ENCODE measurements around the gene EEF2K. TPM values are rescaled to one million over a fixed set of nuclear protein-coding genes. Genes with fewer than 3 reads are reported as not detected.

Gene EEF2K
- polyA plus RNA-seq, 1 experiment, result 9.6 TPM

DNA sequence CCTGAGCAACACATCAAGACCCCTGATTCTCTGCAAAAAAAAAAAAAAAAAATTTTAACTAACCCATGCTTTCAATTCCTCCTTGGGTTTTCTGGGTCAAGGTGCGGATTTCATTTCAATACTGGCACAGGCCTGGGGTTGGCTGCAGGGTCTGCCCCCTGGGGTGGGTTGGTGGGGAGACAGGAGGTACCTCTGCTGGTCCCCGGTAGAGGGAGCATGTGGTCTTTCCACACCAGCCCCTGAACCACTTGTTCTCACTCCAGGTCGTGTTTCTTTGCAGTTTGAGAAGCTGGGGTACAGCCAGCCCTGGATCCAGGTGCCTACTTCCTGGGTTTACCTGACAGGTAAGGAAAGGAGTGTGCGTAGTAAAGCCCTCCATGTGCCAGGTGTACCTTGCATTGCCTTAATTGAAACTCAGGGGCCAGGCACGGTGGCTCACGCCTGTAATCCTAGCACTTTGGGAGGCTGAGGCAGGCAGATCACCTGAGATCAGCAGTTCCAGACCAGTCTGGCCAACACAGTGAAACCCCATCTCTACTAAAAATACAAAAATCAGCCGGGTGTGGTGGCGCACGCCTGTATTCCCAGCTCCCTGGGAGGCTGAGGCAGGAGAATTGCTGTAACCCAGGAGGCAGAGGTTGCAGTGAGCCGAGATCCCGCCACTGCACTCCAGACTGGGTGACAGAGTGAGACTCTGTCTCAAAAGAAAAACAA, 22.0 kb upstream of the EEF2K start:
- no peak for DNase-seq (ENCODE audit: low read depth, low spot score)
- Histone ChIP-seq H3K9me3 (ENCODE audit: control insufficient read depth, insufficient read depth, low read length) (no peaks in the 10 kb centered on the region), H3K4me3 (ENCODE audit: low read depth, low read length) (no peak overlapping the region), H3K27me3 (ENCODE audit: control insufficient read depth, insufficient read depth, low read length) (peaks cover 25% of the 10 kb centered on the region), H3K27ac (ENCODE audit: low read depth, low read length) (no peak overlapping the region)
- TF ChIP-seq, protein P1, sequence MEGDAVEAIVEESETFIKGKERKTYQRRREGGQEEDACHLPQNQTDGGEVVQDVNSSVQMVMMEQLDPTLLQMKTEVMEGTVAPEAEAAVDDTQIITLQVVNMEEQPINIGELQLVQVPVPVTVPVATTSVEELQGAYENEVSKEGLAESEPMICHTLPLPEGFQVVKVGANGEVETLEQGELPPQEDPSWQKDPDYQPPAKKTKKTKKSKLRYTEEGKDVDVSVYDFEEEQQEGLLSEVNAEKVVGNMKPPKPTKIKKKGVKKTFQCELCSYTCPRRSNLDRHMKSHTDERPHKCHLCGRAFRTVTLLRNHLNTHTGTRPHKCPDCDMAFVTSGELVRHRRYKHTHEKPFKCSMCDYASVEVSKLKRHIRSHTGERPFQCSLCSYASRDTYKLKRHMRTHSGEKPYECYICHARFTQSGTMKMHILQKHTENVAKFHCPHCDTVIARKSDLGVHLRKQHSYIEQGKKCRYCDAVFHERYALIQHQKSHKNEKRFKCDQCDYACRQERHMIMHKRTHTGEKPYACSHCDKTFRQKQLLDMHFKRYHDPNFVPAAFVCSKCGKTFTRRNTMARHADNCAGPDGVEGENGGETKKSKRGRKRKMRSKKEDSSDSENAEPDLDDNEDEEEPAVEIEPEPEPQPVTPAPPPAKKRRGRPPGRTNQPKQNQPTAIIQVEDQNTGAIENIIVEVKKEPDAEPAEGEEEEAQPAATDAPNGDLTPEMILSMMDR (IDR thresholded peaks at IDR 0.05; ENCODE audit: low read depth, low read length), result peak; percentile 43
- POLR2A ChIA-PET, result no interaction called here
- CTCF ChIA-PET, result interaction anchor here (0.7 kb wide), 3 partner anchors 178 to 1313 kb away, joined by 3 to 6 read pairs (median 4); no protein-coding TSS in a partner anchor

DNA sequence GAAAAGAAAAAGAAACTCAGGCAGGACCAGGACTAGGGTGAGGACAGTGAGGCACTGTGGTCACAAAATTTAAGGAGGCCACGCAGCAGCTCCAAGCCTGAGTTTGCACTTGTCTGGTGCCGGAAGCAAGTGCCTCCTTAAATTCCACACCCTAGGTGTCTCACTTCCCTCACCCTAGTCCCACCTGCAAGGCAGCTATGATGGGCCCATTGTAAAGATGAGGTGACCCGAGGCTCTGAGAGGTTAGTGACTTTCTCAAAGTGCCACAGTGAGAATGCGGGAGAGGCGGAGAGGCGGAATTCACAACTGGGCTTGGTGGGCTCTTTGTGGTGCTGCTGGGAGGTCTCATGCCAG, 21.5 kb upstream of the EEF2K start:
- ChIA-PET CTCF (no interaction called here), POLR2A (no interaction called here)
- DNase-seq (ENCODE audit: low read depth, low spot score), result no peak
- Histone ChIP-seq H3K27ac (ENCODE audit: low read depth, low read length) (no peak overlapping the region), H3K27me3 (ENCODE audit: control insufficient read depth, insufficient read depth, low read length) (peaks cover 25% of the 10 kb centered on the region), H3K9me3 (ENCODE audit: control insufficient read depth, insufficient read depth, low read length) (no peaks in the 10 kb centered on the region), H3K4me3 (ENCODE audit: low read depth, low read length) (no peak overlapping the region)
- TF ChIP-seq, protein P1 (IDR thresholded peaks at IDR 0.05; ENCODE audit: low read depth, low read length), result no peak

DNA sequence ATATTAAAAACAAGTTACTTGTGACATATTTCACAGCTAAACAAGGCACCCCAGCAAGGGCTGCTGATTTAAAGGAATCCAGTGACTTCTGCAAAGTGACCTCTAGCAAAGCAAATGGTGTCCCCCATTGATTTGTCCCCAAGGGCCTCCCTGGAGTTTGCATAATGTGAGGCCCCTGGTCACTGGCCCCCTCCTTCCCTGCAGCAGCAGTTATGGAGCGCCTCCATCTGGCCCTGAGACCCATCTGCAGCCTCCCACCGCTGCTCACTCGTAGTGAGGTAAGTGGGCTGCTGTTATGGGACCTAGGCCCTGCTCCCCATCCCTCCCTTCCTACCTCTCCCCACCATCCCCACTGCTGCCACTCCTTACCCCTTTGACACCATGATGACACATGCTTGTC, 19.6 kb upstream of the EEF2K start:
- POLR2A ChIA-PET, result no interaction called here

DNA sequence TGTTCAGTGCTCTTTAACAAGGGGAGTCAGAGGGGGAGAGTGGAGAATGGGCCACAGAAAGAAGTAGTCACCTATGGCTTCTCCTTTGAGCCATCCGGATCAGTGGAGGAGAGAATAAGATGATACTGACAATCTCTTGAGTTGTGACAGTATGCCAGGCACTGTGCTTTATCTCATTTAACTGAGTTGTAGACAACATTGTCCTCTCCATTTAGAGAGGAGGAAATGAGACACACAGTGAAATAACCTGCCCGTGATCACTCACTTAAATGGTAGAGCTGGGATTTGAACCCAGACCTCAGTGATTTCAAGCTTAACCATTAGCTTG, 17.8 kb upstream of the EEF2K start:
- Histone ChIP-seq H3K27me3 (ENCODE audit: control insufficient read depth, insufficient read depth, low read length) (peaks cover 8% of the 10 kb centered on the region), H3K4me3 (ENCODE audit: low read depth, low read length) (no peak overlapping the region), H3K9me3 (ENCODE audit: control insufficient read depth, insufficient read depth, low read length) (no peaks in the 10 kb centered on the region), H3K27ac (ENCODE audit: low read depth, low read length) (no peak overlapping the region)
- CTCF ChIA-PET, result interaction anchor here (0.6 to 5.2 kb wide), 42 partner anchors 9 to 542 kb away, joined by 3 to 187 read pairs (median 5); partner anchors contain the start of genes MOSMO, PDZD9 and UQCRC2
- no peak for DNase-seq (ENCODE audit: low read depth, low spot score)
- TF ChIP-seq, protein P1 (IDR thresholded peaks at IDR 0.05; ENCODE audit: low read depth, low read length), result no peak
- POLR2A ChIA-PET, result interaction anchor here (1.0 kb wide), 1 partner anchor 236 kb away, joined by 3 read pairs; no protein-coding TSS in a partner anchor

More for the DNA sequence above, 19.6 kb upstream of the EEF2K start:
- CTCF ChIA-PET, result interaction anchor here (0.9 to 5.2 kb wide), 3 partner anchors 108 to 196 kb away, joined by 3 to 187 read pairs (median 66); partner anchors contain the start of gene PDZD9
- H3K4me3 ChIP-seq (ENCODE audit: low read depth, low read length), result no peak overlapping the region
- H3K9me3 ChIP-seq (ENCODE audit: control insufficient read depth, insufficient read depth, low read length), result no peaks in the 10 kb centered on the region
- H3K27me3 ChIP-seq (ENCODE audit: control insufficient read depth, insufficient read depth, low read length), result peaks cover 10% of the 10 kb centered on the region
- TF ChIP-seq, protein P1 (IDR thresholded peaks at IDR 0.05; ENCODE audit: low read depth, low read length), result peak; percentile 12; the same call in 1 of the 2 replicates
- DNase-seq (ENCODE audit: low read depth, low spot score), result no peak
- no peak overlapping the region for H3K27ac ChIP-seq (ENCODE audit: low read depth, low read length)
